Astrocyte of the spinal cord (primary cell): ENCODE results near the gene CFAP157.

Experiments
- DNase-seq: peaks from one replicate; pipeline ENCODE4 v3.0.0; 2011; ENCODE audit warnings: low read depth, low spot score
- H3K4me3 ChIP-seq: 2 replicates; pipeline ENCODE4 v1.5.1; 2011; ENCODE audit warnings: low read depth, mild to moderate bottlenecking, low read length, moderate library complexity
- CTCF ChIP-seq: IDR thresholded peaks from 2 replicates; pipeline ENCODE4 v1.5.1; 2012; ENCODE audit warnings: low read depth, mild to moderate bottlenecking, low read length, inconsistent platforms
- in situ Hi-C: cut with HindIII; loops from 2 replicates; pipeline ENCODE4 v1.10.0; 2017; ENCODE audit warnings: low sequenced_read_pairs

Gene CFAP157

GRCh38 chr9:127667127-127667844, 39.5 kb upstream of the CFAP157 start:
- no peak for TF ChIP-seq CTCF
- DNase-seq = no peak
- in situ Hi-C loops = no loop called here
- no peak overlapping the region for H3K4me3 ChIP-seq

DNA sequence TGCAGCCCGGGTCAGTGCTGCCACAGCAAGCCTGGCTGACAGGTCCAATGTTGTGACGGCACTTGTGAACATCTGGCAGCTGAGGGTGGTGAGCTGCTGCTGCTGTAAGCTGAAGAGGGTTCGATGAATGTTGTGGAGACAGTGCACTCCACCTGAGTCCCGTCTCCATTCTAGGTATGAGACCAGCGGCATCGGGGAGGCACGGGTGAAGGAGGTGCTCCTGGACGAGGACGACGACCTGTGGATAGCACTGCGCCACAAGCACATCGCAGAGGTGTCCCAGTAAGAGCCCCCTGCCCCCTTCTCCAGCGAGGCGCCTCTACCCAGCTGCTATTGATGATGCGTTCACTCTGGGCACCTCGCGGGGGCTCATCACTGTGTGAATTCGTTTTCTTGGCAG, 38.9 kb upstream of the CFAP157 start:
- H3K4me3 ChIP-seq = no peak overlapping the region
- DNase-seq = no peak
- in situ Hi-C loops = no loop called here
- TF ChIP-seq CTCF = no peak

DNA sequence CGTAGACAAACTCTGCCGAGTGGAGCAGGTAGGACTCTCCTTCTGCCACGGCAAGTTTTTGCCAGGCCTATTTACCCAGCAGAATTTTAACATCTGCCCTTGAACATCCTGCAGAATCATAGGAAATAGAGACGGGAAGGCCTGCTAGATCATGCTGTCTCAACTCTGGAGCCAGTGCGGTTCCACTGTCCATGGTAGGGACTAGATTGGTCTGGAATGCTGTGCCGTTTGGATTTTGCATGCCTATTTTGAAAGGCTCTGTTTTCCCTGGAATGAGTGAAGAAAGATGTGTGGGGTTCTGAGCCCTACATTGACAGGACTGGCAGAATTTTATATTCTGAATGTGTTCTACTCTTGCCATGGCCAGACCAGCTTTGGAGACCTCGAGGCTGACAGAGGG, 33.6 kb upstream of the CFAP157 start:
- in situ Hi-C loops = no loop called here
- no peak overlapping the region for H3K4me3 ChIP-seq
- DNase-seq = no peak
- TF ChIP-seq CTCF = no peak

DNA sequence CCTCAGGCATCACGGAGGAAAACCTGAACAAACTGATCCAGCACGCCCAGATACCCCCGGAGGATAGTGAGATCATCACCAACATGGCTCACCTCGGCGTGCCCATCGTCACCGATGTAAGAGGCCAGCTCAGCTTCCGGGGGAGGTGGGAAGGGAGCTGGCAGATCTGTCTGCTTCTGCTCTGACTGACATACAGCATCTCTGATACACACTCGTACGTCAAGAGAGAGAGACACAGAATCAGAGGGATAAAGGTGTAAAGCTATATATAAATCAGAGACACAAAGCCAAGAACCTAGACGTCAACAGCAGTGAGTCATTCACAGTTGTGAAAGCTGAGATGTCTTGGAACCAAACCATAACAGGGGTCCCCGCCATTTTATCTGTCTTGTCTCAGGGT, 30.1 kb upstream of the CFAP157 start:
- TF ChIP-seq CTCF = no peak
- no peak overlapping the region for H3K4me3 ChIP-seq
- no peak for DNase-seq
- in situ Hi-C loops = no loop called here

DNA sequence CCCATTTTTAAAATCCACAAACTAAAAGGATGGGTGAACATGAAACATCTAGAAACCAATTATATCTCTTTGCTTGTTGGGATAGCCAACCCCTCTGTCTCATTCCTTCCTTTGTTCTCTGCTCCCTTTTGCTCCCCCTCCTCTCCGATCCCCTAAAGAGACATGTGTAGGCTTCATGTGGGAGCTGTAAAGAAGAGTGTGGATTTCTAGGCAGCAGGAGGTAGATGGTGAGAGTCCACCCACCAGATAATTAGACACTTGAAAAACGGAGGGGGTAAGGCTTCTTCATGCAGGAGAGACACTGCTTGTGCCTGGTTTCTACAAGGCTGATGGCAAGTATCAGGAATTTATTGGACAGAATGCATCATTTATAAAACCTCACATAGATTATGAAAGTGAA, 27.3 kb upstream of the CFAP157 start:
- no peak for TF ChIP-seq CTCF
- no peak overlapping the region for H3K4me3 ChIP-seq
- in situ Hi-C loops = no loop called here
- no peak for DNase-seq

- H3K4me3 ChIP-seq = no peak overlapping the region
- no peak for DNase-seq
- in situ Hi-C loops = no loop called here
- TF ChIP-seq CTCF = no peak
Measured at GRCh38 chr9:127680226-127680625, 26.6 kb upstream of the CFAP157 start.
